ENCODE data around the gene CPEB3. TPM values are rescaled to one million over a fixed set of nuclear protein-coding genes. Genes with fewer than 3 reads are reported as not detected.

CPEB3 gene
- total and polyA plus RNA-seq, 2 donors (not counting 3 experiments of a cell fraction or from before 2014, with no cell fraction given): 0.80 to 2.2 TPM

DNA sequence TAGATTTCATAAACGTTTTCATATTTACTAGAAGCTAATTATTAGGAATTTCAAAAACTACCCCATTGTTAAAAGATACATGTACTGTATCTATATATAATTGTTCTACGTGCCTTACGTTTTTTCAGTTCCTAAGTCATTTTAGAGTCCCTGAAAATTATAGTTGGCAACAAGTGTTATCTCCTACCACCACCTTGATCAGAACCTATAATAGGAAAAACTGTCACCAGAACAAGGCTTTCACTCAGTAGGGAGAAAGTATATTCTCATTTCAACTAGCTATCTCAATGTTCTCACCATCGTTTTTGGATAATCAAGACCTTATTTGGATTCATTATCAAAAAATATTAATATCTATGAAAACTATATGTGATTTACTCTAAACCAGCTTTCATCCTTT is 107.7 kb downstream of the CPEB3 start:
- POLR2A ChIA-PET: no interaction called here
- H3K9me3 ChIP-seq (replicated peaks; ENCODE audit: control insufficient read depth, insufficient read depth, low read length): no peaks in the 10 kb centered on the region
- DNase-seq (ENCODE audit: low read depth, low spot score): no peak
- dilution Hi-C loops (cut with MboI; ENCODE audit: extremely low pct_ligation_motif_present, low sequenced_read_pairs) (no loop called here), intact Hi-C loops (cut with micrococcal nuclease) (no loop called here)
- H3K36me3 ChIP-seq (ENCODE audit: control insufficient read depth in 2 of 2, extremely low read depth in 1 of 2, insufficient read depth in 2 of 2, low read length in 2 of 2): no peaks in the 10 kb centered on the region
- H4K20me1 ChIP-seq (replicated peaks; ENCODE audit: control insufficient read depth, extremely low read depth, insufficient read depth, low read length): no peaks in the 10 kb centered on the region
- peaks cover 5% of the 10 kb centered on the region for H3K4me1 ChIP-seq (ENCODE audit: control insufficient read depth, extremely low read depth, insufficient read depth, low read length)
- no peak overlapping the region for H3K9ac ChIP-seq (replicated peaks; ENCODE audit: extremely low read depth, insufficient read depth, low read length)
- no peak overlapping the region for H3K4me2 ChIP-seq (ENCODE audit: insufficient read depth, low read length)
- no peaks in the 10 kb centered on the region for H3K9me1 ChIP-seq (replicated peaks; ENCODE audit: control insufficient read depth, extremely low read depth, insufficient read depth, low read length)
- FAIRE-seq: no peak
- H3K4me3 ChIP-seq (replicated peaks in 1 of 3; ENCODE audit: insufficient read depth in 1 of 3, low read depth in 1 of 3, low read length in 3 of 3): no peak overlapping the region
- no peak overlapping the region for H3K27ac ChIP-seq (ENCODE audit: insufficient read depth, low read depth, low read length)
- BruUV-seq (replicated peaks): no TSS peak
- TF ChIP-seq MYC (IDR thresholded peaks at IDR 0.05; ENCODE audit: low read depth, low read length) (no peak), POLR2A (IDR thresholded peaks at IDR 0.05; ENCODE audit: low read depth, low read length) (no peak), MAX (IDR thresholded peaks at IDR 0.05; ENCODE audit: insufficient read depth, insufficient read length) (no peak), JUN (IDR thresholded peaks at IDR 0.05; ENCODE audit: borderline replicate concordance, insufficient read depth, insufficient read length, low read depth) (no peak), FOS (IDR thresholded peaks at IDR 0.05; ENCODE audit: borderline replicate concordance, insufficient read depth, low read length) (no peak), CTCF (IDR thresholded peaks at IDR 0.05; ENCODE audit: extremely low read depth in 1 of 2, insufficient read depth in 1 of 2, low read depth in 1 of 2, low read length in 2 of 2) (no peak), EZH2 (IDR thresholded peaks at IDR 0.05; ENCODE audit: borderline replicate concordance, low read depth, low read length, severe bottlenecking) (no peak), POLR2AphosphoS5 (IDR thresholded peaks at IDR 0.05; ENCODE audit: insufficient read depth, low read depth, low read length) (no peak), GATA2 (IDR thresholded peaks at IDR 0.05; ENCODE audit: insufficient read depth, insufficient read length, low read depth, low read length) (no peak)
- CTCF ChIA-PET: interaction anchor here (0.6 to 1.4 kb wide), 3 partner anchors 95 to 504 kb away, joined by 3 to 4 read pairs (median 3); partner anchors contain the start of gene MARCHF5
- no peaks in the 10 kb centered on the region for H3K27me3 ChIP-seq (ENCODE audit: control insufficient read depth in 2 of 2, insufficient read depth in 2 of 2, low read length in 2 of 2)
- no peak overlapping the region for H2AFZ ChIP-seq (ENCODE audit: low read depth, low read length)
- H3K79me2 ChIP-seq (ENCODE audit: control insufficient read depth, insufficient read depth, low read length): no peaks in the 10 kb centered on the region

Data from endothelial cell of umbilical vein (primary cell).